Hepatocyte (in vitro differentiated cells): ENCODE data around the gene ENAM.

ENCODE experiments used
- EZH2 ChIP-seq: fragments of 200-600 bp; sonication (generic); IDR thresholded peaks from 2 replicates; pipeline ENCODE4 v1.6.1; 2016; ENCODE audit warnings: antibody characterized with exemption, mild to moderate bottlenecking, borderline replicate concordance
- EZH2phosphoT487 ChIP-seq: fragments of 200-600 bp; sonication (generic); IDR thresholded peaks from one replicate; pipeline ENCODE4 v1.6.1; 2018; ENCODE audit warnings: antibody characterized with exemption, mild to moderate bottlenecking, low read depth, moderate library complexity; ENCODE audit not compliant: unreplicated experiment, severe bottlenecking
- TF ChIP-seq, protein P1 (sequence below): fragments of 200-600 bp; sonication (generic); IDR thresholded peaks from 2 replicates; pipeline ENCODE4 v1.5.1; 2016; ENCODE audit warnings: antibody characterized with exemption, mild to moderate bottlenecking; ENCODE audit not compliant: poor library complexity

DNA sequence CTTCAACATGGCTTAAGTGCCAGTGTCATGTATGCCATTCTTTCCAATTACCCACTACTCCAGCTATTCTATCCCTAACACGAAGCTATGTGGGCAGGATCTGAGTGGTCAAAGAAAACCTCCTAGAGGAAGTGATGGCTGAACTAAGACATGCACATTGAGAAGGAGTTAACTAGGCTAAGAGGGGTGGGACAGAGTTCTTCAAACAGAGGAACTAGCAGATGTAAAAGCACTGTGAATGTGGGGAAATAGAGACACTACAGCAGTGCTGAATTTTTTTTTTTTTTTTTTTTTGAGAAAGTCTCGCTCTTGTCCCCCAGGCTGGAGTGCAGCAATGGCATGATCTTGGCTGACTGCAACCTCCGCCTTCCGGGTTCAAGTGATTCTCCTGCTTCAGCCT is 31.6 kb downstream of the ENAM start:
- TF ChIP-seq, protein P1, sequence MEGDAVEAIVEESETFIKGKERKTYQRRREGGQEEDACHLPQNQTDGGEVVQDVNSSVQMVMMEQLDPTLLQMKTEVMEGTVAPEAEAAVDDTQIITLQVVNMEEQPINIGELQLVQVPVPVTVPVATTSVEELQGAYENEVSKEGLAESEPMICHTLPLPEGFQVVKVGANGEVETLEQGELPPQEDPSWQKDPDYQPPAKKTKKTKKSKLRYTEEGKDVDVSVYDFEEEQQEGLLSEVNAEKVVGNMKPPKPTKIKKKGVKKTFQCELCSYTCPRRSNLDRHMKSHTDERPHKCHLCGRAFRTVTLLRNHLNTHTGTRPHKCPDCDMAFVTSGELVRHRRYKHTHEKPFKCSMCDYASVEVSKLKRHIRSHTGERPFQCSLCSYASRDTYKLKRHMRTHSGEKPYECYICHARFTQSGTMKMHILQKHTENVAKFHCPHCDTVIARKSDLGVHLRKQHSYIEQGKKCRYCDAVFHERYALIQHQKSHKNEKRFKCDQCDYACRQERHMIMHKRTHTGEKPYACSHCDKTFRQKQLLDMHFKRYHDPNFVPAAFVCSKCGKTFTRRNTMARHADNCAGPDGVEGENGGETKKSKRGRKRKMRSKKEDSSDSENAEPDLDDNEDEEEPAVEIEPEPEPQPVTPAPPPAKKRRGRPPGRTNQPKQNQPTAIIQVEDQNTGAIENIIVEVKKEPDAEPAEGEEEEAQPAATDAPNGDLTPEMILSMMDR: no peak
- TF ChIP-seq EZH2 (no peak), EZH2phosphoT487 (no peak)
